HG02588 (cell line): ENCODE data around the gene CCNDBP1.
A peak's percentile ranks its signal among the peaks of the same experiment; 100 is the strongest.
"Not testable (repeated sequence)": the region's sequence is repeated elsewhere in the genome, so short reads cannot be mapped to it uniquely, and the experiment has no call there.

Experiments used
- ATAC-seq: cut with Tn5 transposase; IDR thresholded peaks from one replicate; pipeline ENCODE4 v1.9.1; 2021; ENCODE audit warnings: mild to moderate bottlenecking, moderate library complexity; ENCODE audit not compliant: unreplicated experiment

Gene CCNDBP1, protein sequence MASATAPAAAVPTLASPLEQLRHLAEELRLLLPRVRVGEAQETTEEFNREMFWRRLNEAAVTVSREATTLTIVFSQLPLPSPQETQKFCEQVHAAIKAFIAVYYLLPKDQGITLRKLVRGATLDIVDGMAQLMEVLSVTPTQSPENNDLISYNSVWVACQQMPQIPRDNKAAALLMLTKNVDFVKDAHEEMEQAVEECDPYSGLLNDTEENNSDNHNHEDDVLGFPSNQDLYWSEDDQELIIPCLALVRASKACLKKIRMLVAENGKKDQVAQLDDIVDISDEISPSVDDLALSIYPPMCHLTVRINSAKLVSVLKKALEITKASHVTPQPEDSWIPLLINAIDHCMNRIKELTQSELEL

DNA sequence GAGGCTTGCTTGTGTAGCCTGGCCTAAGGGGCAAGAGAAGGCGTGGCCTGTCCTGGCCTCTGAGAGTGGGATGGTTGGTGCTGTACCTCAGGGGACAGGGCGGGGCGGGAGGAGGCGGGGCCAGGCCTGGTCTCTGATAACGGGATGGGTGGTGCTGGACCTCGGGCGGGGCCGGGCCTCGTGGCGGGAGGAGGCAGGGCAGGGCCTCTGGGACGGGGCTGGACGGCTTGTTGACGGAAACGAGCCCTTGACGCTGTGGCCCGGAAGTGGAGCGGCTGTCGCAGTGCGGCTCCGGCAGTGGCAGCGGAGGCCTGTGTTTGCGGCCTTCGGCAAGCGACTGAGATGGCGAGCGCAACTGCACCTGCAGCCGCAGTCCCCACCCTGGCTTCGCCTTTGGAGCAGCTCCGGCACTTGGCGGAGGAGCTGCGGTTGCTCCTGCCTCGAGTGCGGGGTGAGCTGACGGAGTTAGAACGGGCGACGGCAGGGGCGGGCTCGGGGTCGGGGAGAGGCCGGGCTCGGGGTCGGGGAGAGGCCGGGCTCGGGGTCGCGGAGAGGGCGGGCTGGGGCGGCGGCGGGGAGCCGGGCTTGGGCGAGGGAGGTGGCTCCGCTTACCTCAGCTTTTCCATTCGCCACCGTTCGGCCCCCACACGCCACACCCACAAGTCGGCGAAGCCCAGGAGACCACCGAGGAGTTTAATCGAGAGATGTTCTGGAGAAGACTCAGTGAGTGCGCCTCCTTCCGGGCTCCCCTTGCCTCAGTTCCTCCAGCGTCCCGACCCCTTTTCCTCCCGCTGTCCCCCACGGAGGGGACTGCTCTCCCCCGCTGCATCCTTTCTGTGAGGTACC is at the start of gene CCNDBP1:
Gene CCNDBP1 (plus strand): TSS at position 247 of the 846 bp plus-strand sequence. CDS start 96 bp downstream, at position 343.
- ATAC-seq: peak; percentile 89

DNA sequence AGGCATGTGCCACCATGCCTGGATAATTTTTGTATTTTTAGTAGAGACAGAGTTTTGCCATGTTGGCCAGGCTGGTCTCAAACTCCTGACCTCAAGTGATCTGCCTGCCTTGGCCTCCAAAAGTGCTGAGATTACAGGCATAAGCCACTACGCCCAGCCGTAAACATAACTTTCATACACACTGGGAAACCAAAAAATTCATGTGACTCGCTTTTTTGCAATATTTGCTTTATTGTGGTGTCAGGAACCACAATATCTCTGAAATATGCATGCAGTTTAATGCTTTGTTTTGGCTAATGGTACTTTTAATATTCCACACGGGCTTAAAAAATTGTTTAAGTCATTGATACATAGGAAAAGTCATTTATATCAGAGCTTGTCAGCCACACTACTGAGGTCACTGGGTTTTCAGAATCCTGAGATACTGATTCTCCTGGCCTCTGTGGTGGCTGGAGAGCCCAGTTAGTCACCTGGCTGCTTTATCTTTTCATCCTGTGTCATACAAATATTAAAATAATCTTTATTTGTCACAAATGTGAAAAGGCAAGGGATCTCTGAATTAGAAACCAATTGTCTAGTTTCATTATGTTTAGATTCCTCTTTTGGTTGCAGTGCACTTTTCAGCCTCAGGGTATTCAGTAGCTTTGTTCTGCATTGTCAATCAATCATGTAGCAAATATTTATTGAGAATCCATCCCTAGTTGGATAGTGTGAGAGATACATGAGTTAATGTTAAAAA is 41.8 kb upstream of the CCNDBP1 start:
- no peak for ATAC-seq

DNA sequence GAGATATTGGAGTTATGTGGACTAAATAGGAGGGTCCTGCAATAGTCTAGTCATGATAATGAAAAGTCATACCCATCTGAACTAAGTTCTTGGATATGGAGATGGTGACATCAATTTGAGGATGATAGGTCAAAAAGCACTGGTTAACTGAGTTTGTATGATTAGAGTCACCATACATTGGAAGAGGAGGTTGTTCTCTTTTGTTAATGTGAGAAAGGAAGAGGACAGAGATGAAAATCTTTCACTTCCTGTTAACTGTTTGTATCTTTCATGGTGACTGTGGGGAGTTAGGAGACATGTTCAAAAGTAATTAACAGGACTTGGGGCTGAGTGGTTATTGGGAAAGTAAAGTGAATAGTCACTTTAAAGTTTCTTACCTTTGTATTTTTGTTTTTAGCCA is 40.7 kb upstream of the CCNDBP1 start:
- ATAC-seq: no peak

DNA sequence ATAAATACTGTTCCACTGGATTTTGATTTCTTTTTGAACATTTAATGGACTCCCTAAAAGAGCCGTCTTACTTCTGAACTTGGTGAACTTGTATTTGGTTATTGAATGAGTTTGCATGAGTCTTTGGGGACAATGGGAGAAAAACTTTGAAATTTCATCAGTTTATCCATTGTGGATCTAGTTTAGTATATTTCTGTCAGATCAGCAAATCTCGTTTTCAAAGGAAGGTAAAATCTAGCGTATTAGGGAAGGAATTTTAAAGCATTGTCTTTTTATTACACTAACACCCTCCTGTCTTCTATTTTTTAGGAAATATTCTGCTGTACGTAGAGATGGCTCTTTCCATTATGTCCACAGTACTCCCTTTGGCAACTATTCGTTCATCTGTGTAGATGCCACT is 39.0 kb upstream of the CCNDBP1 start:
- ATAC-seq: no peak

DNA sequence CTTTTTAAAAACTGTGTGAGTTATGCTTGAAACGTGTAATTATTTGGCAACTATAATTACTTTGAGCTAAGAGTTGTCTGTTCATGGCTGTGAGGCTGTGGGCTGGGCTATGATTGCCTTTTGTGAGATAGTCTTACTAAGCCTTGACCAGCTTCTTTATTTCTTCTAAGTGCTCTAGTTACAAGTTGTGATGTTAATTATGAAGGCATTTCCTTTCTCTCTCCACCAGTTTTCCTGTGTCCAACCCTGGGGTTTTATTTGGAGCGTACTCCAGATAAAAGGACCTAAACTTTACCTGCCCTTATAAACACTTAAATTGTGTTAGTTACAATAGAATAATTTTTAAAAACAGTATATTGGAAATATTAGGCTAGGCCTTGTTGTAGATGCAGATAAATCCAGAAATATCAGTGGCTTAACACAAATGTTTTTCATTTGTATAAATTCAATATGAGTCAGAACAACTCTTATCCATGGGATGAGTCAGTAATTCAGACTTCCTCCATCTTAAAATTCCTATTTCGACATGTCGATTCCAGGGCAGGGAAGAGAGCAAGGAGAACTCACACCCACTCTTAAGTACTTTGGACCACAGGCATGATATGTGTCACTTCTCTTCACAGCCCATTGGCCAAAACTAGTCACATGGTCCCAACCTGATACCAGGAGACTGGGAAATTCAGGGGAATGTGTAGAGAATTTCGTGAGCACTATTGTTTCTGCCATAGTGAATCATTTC is 34.8 kb upstream of the CCNDBP1 start:
- ATAC-seq: no peak

DNA sequence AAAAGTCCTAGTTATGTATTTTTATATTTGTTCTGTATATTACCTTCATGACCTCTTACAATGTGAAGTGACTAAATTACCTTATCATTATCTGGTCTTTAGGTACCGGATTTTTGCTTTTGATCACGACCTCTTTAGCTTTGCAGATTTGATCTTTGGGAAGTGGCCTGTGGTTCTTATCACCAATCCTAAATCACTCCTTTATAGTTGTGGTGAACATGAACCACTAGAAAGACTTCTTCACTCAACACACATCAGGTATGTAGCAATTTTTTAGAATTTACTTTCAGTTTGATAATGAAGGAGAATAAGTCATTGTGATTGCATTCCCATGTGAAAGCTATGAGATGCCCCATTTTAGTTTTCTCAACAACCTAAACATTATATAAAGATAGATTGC is 33.5 kb upstream of the CCNDBP1 start:
- no peak for ATAC-seq

DNA sequence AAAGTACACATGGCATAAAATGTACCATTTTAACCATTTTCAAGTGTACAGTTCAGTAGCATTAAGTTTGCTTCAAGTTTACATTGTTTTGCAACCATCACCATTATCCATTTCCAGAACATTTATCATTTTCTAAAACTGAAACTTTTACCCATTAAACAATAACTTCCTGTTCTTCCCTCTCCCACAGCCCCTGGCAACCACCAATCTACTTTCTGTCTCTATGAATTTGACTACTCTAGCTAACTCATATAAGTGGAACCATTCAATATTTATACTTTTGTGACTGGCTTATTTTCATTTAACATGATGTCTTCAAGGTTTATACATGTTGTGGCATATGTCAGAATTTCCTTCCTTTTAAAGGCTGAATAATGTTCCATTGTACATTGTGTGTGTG is 31.9 kb upstream of the CCNDBP1 start:
- ATAC-seq: no peak

DNA sequence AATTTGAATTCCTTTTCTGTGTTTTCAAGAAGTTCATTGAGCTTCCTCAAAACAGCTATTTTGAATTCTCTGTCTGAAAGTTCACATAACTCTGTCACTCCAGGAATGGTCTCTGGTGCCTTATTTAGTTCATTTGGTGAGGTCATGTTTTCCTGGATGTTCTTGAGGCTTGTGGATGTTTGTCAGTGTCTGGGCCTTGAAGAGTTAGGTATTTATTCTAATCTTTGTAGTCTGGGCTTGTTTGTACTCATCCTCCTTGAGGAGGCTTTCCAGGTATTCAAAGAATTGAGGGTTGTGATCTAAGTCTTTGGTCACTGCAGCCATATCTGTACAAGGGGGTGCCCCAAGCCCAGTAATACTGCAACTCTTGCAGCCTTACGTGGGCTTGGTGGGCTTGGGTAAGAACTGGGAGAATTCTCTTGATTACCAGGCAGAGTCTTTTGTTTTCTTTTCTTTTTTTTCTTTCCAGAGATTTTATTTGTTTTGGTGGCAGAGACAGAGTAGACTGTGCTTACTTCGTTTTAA is 19.3 kb upstream of the CCNDBP1 start:
- ATAC-seq: no peak

DNA sequence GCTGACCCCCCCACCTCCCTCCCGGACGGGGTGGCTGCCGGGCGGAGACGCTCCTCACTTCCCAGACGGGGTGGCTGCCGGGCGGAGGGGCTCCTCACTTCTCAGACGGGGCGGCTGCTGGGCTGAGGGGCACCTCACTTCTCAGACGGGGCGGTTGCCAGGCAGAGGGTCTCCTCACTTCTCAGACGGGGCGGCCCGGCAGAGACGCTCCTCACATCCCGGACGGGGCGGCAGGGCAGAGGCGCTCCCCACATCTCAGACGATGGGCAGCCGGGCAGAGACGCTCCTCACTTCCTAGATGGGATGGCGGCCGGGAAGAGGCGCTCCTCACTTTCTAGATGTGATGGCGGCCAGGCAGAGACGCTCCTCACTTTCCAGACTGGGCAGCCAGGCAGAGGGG is 17.9 kb upstream of the CCNDBP1 start:
- not testable (repeated sequence) for ATAC-seq

DNA sequence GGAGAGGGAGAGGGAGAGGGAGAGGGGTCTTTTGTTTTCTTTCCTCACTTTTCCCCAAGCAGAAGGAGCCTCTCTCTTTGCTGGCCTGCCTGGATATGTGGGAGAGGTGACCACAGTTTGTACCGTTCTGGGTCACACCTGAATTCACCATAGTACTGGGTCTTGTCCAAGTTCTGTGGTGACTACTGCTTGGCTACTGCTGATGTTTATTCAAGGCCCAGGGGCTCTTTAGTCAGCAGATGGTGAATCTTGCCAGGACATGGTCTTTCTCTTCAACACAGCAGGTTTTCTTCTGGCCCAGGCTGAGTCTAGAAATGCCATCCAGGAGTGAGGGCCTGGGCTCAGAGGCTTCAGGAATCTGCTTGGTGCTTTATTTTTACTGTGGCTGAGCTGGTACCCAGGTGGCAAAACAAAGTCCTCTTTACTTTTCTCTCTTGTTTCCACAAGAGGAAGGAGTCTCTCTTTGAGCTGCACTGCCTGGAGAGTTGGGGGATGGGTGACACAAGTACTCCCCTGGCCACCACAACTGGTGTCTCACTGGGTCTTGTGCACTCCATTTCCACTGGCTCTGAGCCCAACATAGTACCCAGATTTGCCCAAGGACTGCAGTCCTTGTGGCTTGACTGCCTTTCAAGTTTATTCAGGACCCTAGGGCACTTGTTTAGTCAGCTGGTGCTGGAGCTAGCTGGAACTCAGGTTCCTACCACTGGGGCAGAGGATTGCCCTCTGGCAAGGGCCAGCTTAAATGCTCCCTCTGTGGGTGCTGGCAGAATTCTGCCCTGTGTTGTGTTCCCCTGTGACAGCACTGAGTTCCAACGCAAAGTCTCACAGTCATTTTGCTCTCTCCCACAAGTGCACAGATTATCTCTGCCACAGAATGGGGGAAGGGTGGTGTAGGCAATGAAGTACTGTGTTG is 16.8 kb upstream of the CCNDBP1 start:
- ATAC-seq: no peak

DNA sequence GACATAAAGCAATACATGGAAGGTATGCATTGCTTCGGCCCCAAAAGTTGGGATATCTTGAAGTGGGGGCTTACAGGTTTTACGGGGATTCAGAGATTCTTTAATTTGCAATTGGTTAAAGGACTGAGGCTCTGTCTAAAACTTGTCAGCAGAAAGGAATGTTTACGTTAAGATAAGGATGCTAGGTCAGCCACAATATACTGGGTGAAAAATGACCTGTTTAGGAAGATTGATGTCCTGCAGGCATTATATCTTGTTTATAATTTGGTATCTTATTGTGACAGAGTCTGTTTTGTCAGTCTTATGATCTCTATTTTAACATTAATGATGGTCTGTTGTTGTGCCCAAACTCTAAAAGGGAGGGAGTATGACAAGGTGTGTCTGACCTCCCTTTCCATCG is 15.3 kb upstream of the CCNDBP1 start:
- no peak for ATAC-seq

DNA sequence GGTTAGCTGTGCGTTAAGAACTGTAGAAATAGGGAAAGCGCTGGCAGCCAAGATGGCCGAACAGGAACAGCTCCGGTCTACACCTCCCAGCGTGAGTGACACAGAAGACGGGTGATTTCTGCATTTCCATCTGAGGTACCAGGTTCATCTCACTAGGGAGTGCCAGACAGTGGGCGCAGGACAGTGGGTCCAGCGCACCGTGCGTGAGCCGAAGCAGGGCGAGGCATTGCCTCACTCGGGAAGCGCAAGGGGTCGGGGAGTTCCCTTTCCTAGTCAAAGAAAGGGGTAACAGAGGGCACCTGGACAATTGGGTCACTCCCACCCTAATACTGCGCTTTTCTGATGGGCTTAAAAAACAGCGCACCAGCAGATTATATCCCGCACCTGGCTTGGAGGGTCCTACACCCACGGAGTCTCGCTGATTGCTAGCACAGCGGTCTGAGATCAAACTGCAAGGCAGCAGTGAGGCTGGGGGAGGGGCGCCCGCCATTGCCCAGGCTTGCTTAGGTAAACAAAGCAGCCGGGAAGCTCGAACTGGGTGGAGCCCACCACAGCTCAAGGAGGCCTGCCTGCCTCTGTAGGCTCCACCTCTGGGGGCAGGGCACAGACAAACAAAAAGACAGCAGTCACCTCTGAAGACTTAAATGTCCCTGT is 9.4 kb upstream of the CCNDBP1 start:
- ATAC-seq: not testable (repeated sequence)

DNA sequence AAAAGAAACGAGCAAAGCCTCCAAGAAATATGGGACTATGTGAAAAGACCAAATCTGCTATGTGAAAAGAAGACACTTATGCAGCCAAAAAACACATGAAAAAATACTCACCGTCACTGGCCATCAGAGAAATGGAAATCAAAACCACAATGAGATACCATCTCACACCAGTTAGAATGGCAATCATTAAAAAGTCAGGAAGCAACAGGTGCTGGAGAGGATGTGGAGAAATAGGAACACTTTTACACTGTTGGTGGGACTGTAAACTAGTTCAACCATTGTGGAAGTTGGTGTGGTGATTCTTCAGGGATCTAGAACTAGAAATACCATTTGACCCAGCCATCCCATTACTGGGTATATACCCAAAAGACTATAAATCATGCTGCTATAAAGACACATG is 8.1 kb upstream of the CCNDBP1 start:
- ATAC-seq: not testable (repeated sequence)

DNA sequence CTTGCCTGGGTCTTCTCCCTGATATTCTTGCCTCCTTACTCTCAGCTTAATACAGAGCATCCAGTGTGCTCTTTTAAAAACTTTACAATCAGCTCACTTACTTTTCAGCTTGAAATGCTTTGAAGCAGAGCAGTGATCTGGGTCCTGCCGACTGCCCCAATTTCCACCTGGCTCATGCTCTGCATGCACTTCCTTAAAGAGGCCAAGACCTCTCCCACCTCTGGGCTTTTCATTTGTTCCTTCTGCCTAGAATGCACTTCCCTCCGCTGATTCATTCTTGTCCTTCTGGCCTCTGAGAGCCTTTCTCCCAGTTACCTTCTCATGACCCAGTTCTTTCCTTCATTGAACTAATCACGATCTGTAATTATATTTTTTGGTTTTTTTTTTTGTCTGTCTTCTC is 1.9 kb upstream of the CCNDBP1 start:
- no peak for ATAC-seq

DNA sequence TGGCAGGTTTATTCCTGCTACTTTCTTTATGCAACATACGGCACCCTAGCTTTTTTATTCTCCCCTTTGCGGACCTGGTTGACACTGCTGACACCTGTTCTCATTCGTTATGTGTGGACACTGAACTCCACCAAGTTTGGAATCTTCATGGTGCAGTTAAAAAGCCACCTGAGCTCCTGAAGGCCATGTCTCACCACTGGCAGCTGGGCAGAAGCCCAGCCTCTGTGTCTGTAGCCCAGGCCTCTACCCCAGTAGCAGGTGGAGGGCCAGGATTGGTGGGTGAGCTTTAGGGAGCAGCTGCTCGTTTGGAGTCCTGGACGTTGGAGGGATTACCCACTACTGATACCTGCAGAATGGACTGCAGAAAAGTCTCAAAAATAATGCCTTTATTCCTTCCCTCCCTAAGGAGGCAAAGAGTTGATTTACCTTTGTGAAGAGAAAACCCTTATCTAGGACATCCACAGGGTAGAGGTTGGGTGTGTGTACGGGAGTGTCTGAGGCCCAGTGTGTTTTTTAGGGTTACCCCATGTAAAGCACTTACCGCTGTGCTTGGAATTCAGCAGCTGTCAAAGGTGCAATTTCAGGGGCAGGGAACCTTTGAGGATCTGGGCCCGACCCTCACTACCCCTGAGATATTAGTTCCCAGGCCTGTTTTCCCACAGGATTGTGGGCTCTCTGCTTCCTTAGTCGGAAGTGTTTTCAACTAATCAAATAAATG is 637 bp upstream of the CCNDBP1 start:
- ATAC-seq: no peak

DNA sequence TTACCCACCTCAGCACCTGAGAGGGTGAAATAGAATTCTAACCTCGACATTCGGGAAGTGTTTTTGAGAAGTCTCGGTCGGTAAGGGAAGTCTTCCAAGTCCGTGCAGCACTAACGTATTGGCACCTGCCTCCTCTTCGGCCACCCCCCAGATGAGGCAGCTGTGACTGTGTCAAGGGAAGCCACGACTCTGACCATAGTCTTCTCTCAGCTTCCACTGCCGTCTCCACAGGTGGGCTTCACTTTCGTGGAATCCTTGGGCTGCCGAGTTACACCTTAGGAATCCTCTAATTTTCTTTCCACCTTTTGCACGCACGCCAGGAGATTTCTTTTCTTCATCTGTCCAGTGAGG is 775 bp downstream of the CCNDBP1 start:
- ATAC-seq: peak; percentile 16

DNA sequence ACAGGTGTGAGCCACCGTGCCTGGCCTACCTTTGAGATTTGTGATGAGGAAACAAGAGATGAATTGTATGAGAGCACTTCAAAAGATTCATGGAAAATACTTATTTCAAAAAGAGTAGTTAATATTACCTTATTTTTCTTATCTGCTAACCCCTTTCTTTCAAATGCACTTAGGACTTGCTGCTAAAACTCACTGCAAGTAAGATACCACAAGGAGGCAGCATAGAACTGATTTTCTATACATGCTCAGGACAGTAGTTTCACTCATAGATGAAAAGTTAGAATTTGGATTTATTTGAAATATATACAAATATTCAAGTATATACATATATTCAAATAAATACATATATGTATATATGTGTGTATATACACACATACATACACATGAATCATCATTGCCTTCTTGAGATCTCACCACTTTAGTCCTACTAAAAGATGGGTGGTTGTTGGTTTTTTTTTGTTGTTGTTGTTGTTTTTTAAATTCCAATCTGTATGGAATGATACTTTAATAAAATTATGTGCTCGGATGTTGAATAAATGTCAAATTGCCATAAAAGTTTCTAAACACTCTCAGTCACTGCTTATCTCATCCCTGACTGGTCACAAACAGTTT is 2.4 kb downstream of the CCNDBP1 start:
- no peak for ATAC-seq

DNA sequence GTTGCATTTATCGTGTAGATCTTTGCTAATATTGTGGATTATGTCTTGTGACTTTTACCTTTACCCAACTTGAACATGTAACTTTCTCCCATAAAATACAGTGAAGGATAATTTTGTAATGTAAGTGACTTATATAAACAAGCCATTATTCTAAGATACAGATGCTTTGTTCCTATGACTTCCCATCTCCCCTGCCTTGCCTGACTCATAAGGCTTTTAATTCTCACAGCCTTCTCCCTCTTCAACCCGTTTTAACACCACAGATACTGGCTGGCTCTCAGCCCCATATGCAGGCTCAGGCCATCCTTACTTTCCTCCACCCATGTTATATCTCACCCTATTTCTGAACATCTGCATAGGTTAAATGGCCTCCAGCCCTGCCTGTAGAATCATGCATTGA is 4.1 kb downstream of the CCNDBP1 start:
- no peak for ATAC-seq
